ENCODE results near the gene UBIAD1.
"Not testable (repeated sequence)": the region's sequence is repeated elsewhere in the genome, so short reads cannot be mapped to it uniquely, and the experiment has no call there.

UBIAD1 gene

GRCh38 chr1:11262171-11263049 is 10.6 kb upstream of the UBIAD1 start, which contains the start of gene MTOR (continued):
- no peak for TF ChIP-seq PATZ1 (CRISPR knock-in tag; IDR thresholded peaks at IDR 0.05; ENCODE audit: borderline replicate concordance)

GRCh38 chr1:11266268-11267074 is 6.5 kb upstream of the UBIAD1 start:
- no peak for ATAC-seq
- no peak for TF ChIP-seq ZFP30 (CRISPR knock-in tag; IDR thresholded peaks at IDR 0.05)
- no peak for TF ChIP-seq TCF4 (CRISPR knock-in tag; IDR thresholded peaks at IDR 0.05; ENCODE audit: borderline replicate concordance)
- TF ChIP-seq ZNF565 (CRISPR knock-in tag; conservative IDR thresholded peaks at IDR 0.05; ENCODE audit: low read depth), result no peak
- TF ChIP-seq ESRRG (CRISPR knock-in tag; IDR thresholded peaks at IDR 0.05), result no peak
- TF ChIP-seq CSDC2 (CRISPR knock-in tag; IDR thresholded peaks at IDR 0.05), result no peak
- no peak for TF ChIP-seq PATZ1 (CRISPR knock-in tag; IDR thresholded peaks at IDR 0.05; ENCODE audit: borderline replicate concordance)
- no peak for TF ChIP-seq ZNF70 (CRISPR knock-in tag; IDR thresholded peaks at IDR 0.05)
- no peak for TF ChIP-seq ZNF8 (CRISPR knock-in tag; IDR thresholded peaks at IDR 0.05)
- TF ChIP-seq BACH2 (CRISPR knock-in tag; IDR thresholded peaks at IDR 0.05; ENCODE audit: borderline replicate concordance), result no peak
- TF ChIP-seq OSR1 (CRISPR knock-in tag; IDR thresholded peaks at IDR 0.05), result no peak
- no peak for TF ChIP-seq GLIS3 (CRISPR knock-in tag; IDR thresholded peaks at IDR 0.05)
- TF ChIP-seq, protein P1, sequence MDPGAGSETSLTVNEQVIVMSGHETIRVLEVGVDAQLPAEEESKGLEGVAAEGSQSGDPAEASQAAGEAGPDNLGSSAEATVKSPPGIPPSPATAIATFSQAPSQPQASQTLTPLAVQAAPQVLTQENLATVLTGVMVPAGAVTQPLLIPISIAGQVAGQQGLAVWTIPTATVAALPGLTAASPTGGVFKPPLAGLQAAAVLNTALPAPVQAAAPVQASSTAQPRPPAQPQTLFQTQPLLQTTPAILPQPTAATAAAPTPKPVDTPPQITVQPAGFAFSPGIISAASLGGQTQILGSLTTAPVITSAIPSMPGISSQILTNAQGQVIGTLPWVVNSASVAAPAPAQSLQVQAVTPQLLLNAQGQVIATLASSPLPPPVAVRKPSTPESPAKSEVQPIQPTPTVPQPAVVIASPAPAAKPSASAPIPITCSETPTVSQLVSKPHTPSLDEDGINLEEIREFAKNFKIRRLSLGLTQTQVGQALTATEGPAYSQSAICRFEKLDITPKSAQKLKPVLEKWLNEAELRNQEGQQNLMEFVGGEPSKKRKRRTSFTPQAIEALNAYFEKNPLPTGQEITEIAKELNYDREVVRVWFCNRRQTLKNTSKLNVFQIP (CRISPR knock-in tag; IDR thresholded peaks at IDR 0.05; ENCODE audit: borderline replicate concordance, low read depth), result no peak
- no peak for TF ChIP-seq ZFP3 (CRISPR knock-in tag; IDR thresholded peaks at IDR 0.05)
- no peak for TF ChIP-seq PPARA (CRISPR knock-in tag; IDR thresholded peaks at IDR 0.05; ENCODE audit: borderline replicate concordance)
- TF ChIP-seq, protein P2, sequence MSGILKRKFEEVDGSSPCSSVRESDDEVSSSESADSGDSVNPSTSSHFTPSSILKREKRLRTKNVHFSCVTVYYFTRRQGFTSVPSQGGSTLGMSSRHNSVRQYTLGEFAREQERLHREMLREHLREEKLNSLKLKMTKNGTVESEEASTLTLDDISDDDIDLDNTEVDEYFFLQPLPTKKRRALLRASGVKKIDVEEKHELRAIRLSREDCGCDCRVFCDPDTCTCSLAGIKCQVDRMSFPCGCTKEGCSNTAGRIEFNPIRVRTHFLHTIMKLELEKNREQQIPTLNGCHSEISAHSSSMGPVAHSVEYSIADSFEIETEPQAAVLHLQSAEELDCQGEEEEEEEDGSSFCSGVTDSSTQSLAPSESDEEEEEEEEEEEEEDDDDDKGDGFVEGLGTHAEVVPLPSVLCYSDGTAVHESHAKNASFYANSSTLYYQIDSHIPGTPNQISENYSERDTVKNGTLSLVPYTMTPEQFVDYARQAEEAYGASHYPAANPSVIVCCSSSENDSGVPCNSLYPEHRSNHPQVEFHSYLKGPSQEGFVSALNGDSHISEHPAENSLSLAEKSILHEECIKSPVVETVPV (CRISPR knock-in tag; IDR thresholded peaks at IDR 0.05), result no peak
- TF ChIP-seq ZC3H10 (CRISPR knock-in tag; IDR thresholded peaks at IDR 0.05), result no peak
- no peak for TF ChIP-seq ARNTL (CRISPR knock-in tag; IDR thresholded peaks at IDR 0.05; ENCODE audit: borderline replicate concordance, low read depth)
- TF ChIP-seq SNAI2 (CRISPR knock-in tag; IDR thresholded peaks at IDR 0.05), result no peak

DNA sequence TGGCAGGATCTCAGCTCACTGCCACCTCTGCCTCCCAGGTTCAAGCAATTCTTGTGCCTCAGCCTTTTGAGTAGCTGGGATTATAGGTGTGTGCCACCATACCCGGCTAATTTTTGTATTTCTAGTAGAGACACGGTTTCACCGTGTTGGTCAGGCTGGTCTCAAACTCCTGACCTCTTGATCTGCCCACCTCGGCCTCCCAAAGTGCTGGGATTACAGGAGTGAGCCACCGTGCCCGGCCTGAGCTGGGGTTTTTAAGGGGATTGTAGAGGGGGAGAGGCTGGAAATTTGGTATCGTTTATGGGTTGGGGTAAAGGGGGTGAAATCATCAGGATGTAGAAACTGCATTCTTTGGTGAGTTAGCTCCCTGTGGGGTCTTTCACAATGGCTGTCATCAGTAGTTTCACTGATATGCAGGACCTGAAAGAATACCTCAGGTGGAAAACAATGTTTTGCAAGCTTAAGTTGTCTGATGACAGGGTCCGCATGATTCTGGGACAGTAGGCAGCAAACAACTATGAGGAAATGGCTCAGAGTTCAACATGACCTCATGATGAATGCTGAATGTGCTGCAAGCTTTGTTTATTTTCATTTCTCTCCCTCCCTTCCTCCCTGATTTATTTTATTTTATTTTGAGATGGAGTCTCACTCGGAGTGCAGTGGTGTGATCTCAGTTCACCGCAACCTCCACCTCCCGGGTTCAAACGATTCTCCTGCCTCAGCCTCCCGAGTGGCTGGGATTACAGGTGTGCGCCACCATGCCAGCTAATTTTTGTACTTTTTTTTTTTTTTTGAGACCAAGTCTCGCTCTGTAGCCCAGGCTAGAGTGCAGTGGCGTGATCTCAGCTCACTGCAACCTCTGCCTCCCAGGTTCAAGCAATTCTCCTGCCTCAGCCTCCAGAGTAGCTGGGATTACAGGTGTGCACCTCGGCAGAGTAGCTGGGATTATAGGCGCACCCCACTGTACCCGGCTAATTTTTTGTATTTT is 5.4 kb upstream of the UBIAD1 start:
- not testable (repeated sequence) for ATAC-seq

- ATAC-seq, result no peak; the same call in 2 of the 3 replicates
- no peak for TF ChIP-seq ZFP3 (CRISPR knock-in tag; IDR thresholded peaks at IDR 0.05)
- TF ChIP-seq, protein P2 (CRISPR knock-in tag; IDR thresholded peaks at IDR 0.05), result no peak
- no peak for TF ChIP-seq ZFP30 (CRISPR knock-in tag; IDR thresholded peaks at IDR 0.05)
- no peak for TF ChIP-seq ZC3H10 (CRISPR knock-in tag; IDR thresholded peaks at IDR 0.05)
- TF ChIP-seq TSHZ2 (CRISPR knock-in tag; IDR thresholded peaks at IDR 0.05), result no peak
- no peak for TF ChIP-seq ISL1 (CRISPR knock-in tag; IDR thresholded peaks at IDR 0.05)
These were observed 510 bp upstream of the UBIAD1 start for GRCh38 chr1:11272544-11272831.

Measured in SK-N-SH treated with all-trans-retinoic acid at 6 μM for 48 hours (cell line).